IMR-90 (cell line): ENCODE measurements around the gene KCNH5. TPM values are rescaled to one million over a fixed set of nuclear protein-coding genes. Genes with fewer than 3 reads are reported as not detected.

Experiments
- ATAC-seq: fragments of 200-7000 bp; cut with Tn5 transposase; 2 replicates; pipeline ENCODE4 v1.9.1; 2020; ENCODE audit warnings: low read depth, mild to moderate bottlenecking, moderate library complexity
- BruUV-seq: library from RNA; stranded (reverse); fragments of 400-500 nt; replicated peaks from 2 replicates; lab custom pipeline; 2021; lab: Mats Ljungman, UMichigan
- CTCF ChIA-PET: fragments of 300-600 bp; formaldehyde crosslinking; extraction: SDS; loops from one replicate; lab custom pipeline; 2021; ENCODE audit warnings: antibody characterized with exemption; lab: Yijun Ruan, JAX
- POLR2A ChIA-PET: fragments of 300-600 bp; sonication (Branson Sonifier 250); formaldehyde crosslinking; loops from one replicate; lab custom pipeline; 2022; ENCODE audit warnings: antibody characterized with exemption; ENCODE audit not compliant: unreplicated experiment; lab: Charles Lee
- DNase-seq: peaks from one replicate; pipeline ENCODE4 v3.0.0; 2013
- H2AFZ ChIP-seq: replicated peaks from 2 replicates; pipeline ENCODE3; 2013; ENCODE audit warnings: low read length, mild to moderate bottlenecking; ENCODE audit not compliant: poor library complexity
- H2AK5ac ChIP-seq: 2 replicates; pipeline ENCODE4 v1.6.1; 2013; ENCODE audit warnings: low read depth, low read length, inconsistent platforms
- H2AK9ac ChIP-seq: replicated peaks from 2 replicates; pipeline ENCODE3; 2013; ENCODE audit warnings: mild to moderate bottlenecking, low read depth, low read length, moderate library complexity; ENCODE audit not compliant: poor library complexity
- H2BK120ac ChIP-seq: 2 replicates; pipeline ENCODE4 v1.6.1; 2013; ENCODE audit warnings: low read depth, low read length, inconsistent platforms
- H2BK15ac ChIP-seq: 3 replicates; pipeline ENCODE4 v1.6.1; 2013; ENCODE audit warnings: low read depth, low read length, inconsistent platforms
- H2BK20ac ChIP-seq: 2 replicates; pipeline ENCODE4 v1.6.1; 2013; ENCODE audit warnings: low read depth, mild to moderate bottlenecking, inconsistent platforms, low read length, moderate library complexity
- H2BK5ac ChIP-seq: 2 replicates; pipeline ENCODE4 v1.6.1; 2013; ENCODE audit warnings: mild to moderate bottlenecking, low read depth, low read length, inconsistent platforms; ENCODE audit not compliant: poor library complexity, severe bottlenecking
- H3K14ac ChIP-seq: replicated peaks from 2 replicates; pipeline ENCODE4 v1.6.1; 2013; ENCODE audit warnings: low read depth, low read length, inconsistent platforms
- H3K18ac ChIP-seq: 2 replicates; pipeline ENCODE4 v1.6.1; 2013; ENCODE audit warnings: low read depth, low read length, control low read depth
- H3K23ac ChIP-seq: 2 replicates; pipeline ENCODE4 v1.6.1; 2013; ENCODE audit warnings: low read depth, low read length, inconsistent platforms
- H3K27ac ChIP-seq: 2 replicates; pipeline ENCODE4 v1.5.1; 2013; ENCODE audit warnings: mild to moderate bottlenecking, control low read depth, low read length; ENCODE audit not compliant: insufficient read depth
- H3K27me3 ChIP-seq: 2 replicates; pipeline ENCODE4 v1.6.1; 2013; ENCODE audit warnings: low read length; ENCODE audit not compliant: control insufficient read depth, insufficient read depth
- H3K36me3 ChIP-seq: 2 replicates; pipeline ENCODE4 v1.6.1; 2013; ENCODE audit warnings: low read length, mixed read lengths; ENCODE audit not compliant: control insufficient read depth, insufficient read depth
- H3K4ac ChIP-seq: 2 replicates; pipeline ENCODE4 v1.6.1; 2013; ENCODE audit warnings: low read depth, low read length, inconsistent platforms
- H3K4me1 ChIP-seq: 2 replicates; pipeline ENCODE4 v1.6.1; 2013; ENCODE audit warnings: low read length, mixed read lengths; ENCODE audit not compliant: control insufficient read depth, insufficient read depth
- H3K4me2 ChIP-seq: 2 replicates; pipeline ENCODE4 v1.6.1; 2013; ENCODE audit warnings: low read depth, mild to moderate bottlenecking, control low read depth, low read length, moderate library complexity
- H3K4me3 ChIP-seq: 2 replicates; pipeline ENCODE4 v1.5.1; 2013; ENCODE audit warnings: low read depth, mild to moderate bottlenecking, control low read depth, low read length, moderate library complexity; ENCODE audit not compliant: insufficient read depth
- H3K56ac ChIP-seq: 2 replicates; pipeline ENCODE4 v1.6.1; 2013; ENCODE audit warnings: low read length, inconsistent platforms; ENCODE audit not compliant: insufficient read depth; ENCODE audit errors: extremely low read depth
- H3K79me1 ChIP-seq, 2 experiments: 2 replicates each; pipeline ENCODE4 v1.6.1; 2013; ENCODE audit warnings: low read length in 2 of 2, inconsistent platforms in 1 of 2, low read depth in 1 of 2
- H3K9ac ChIP-seq: 2 replicates; pipeline ENCODE4 v1.6.1; 2013; ENCODE audit warnings: low read depth, low read length, control low read depth
- H3K9me1 ChIP-seq: 2 replicates; pipeline ENCODE4 v1.6.1; 2013; ENCODE audit warnings: low read length, inconsistent platforms; ENCODE audit not compliant: insufficient read depth
- H3K9me3 ChIP-seq: 2 replicates; pipeline ENCODE4 v1.6.1; 2013; ENCODE audit warnings: low read length; ENCODE audit not compliant: control insufficient read depth, insufficient read depth
- H4K20me1 ChIP-seq: 2 replicates; pipeline ENCODE4 v1.6.1; 2013; ENCODE audit warnings: low read length, inconsistent platforms; ENCODE audit not compliant: insufficient read depth
- H4K5ac ChIP-seq: 2 replicates; pipeline ENCODE4 v1.6.1; 2013; ENCODE audit warnings: mild to moderate bottlenecking, low read depth, low read length, control low read depth
- H4K8ac ChIP-seq, 2 experiments: 2 replicates each; pipeline ENCODE4 v1.6.1; 2013; ENCODE audit warnings: low read depth in 2 of 2, low read length in 2 of 2, control low read depth in 1 of 2, inconsistent platforms in 1 of 2
- H4K91ac ChIP-seq: 2 replicates; pipeline ENCODE4 v1.6.1; 2013; ENCODE audit warnings: low read depth, low read length, inconsistent platforms; ENCODE audit not compliant: insufficient read depth
- CEBPB ChIP-seq: IDR thresholded peaks from 2 replicates; pipeline ENCODE4 v1.6.1; 2012; ENCODE audit warnings: low read depth, low read length, improper control_type of control experiment
- CTCF ChIP-seq: conservative IDR thresholded peaks from 2 replicates; pipeline ENCODE4 v1.5.1; 2012; ENCODE audit warnings: mild to moderate bottlenecking, low read depth, low read length, improper control_type of control experiment
- ELK1 ChIP-seq: fragments of 150-350 bp; IDR thresholded peaks from 2 replicates; pipeline ENCODE4 v1.6.1; 2016; ENCODE audit warnings: low read depth, mild to moderate bottlenecking, low read length, moderate library complexity, borderline replicate concordance
- MAZ ChIP-seq: IDR thresholded peaks from 2 replicates; pipeline ENCODE4 v1.6.1; 2012; ENCODE audit warnings: low read depth, mild to moderate bottlenecking, low read length, improper control_type of control experiment, moderate library complexity, borderline replicate concordance
- RAD21 ChIP-seq: IDR thresholded peaks from 2 replicates; pipeline ENCODE4 v1.6.1; 2012; ENCODE audit warnings: low read length, improper control_type of control experiment
- RCOR1 ChIP-seq: IDR thresholded peaks from 2 replicates; pipeline ENCODE4 v1.6.1; 2012; ENCODE audit warnings: mild to moderate bottlenecking, low read length, improper control_type of control experiment; ENCODE audit not compliant: insufficient replicate concordance
- RFX5 ChIP-seq: IDR thresholded peaks from 2 replicates; pipeline ENCODE4 v1.8.0; 2012; ENCODE audit warnings: low read depth, mild to moderate bottlenecking, low read length, moderate library complexity
- SMC3 ChIP-seq: fragments of 150-350 bp; IDR thresholded peaks from 2 replicates; pipeline ENCODE4 v1.6.1; 2016; ENCODE audit warnings: low read depth, mild to moderate bottlenecking, antibody characterized with exemption, low read length, moderate library complexity
- USF2 ChIP-seq: fragments of 150-350 bp; IDR thresholded peaks from 2 replicates; pipeline ENCODE4 v1.6.1; 2017; ENCODE audit warnings: mild to moderate bottlenecking, antibody characterized with exemption, low read length, low read depth
- WGBS, 2 experiments: methylation state at CpG; one replicate each; pipeline versions ENCODE4 v1.1.5 to v1.1.7; 2013; ENCODE audit warnings: missing lambda C conversion rate in 2 of 2; ENCODE audit not compliant: insufficient read length in 1 of 2; ENCODE audit errors: extremely low coverage in 2 of 2; 5-methylcytosine and 5-hydroxymethylcytosine counted together
- dilution Hi-C: fragments of 300-500 bp; cut with HindIII; formaldehyde crosslinking; loops from one replicate; pipeline ENCODE4 v1.14.3; 2018; ENCODE audit warnings: low sequenced_read_pairs; ENCODE audit not compliant: unreplicated experiment
- in situ Hi-C: fragments of 300-500 bp; cut with MboI; formaldehyde crosslinking; loops from 3 replicates; pipeline ENCODE4 v1.14.3; 2019; ENCODE audit warnings: low sequenced_read_pairs, inconsistent platforms, mixed read lengths
- intact Hi-C: fragments of 100-400 bp; cut with micrococcal nuclease; formaldehyde crosslinking; loops from 2 replicates; pipeline ENCODE4 v1.10.0; 2022
- polyA plus RNA-seq, 3 experiments: library from polyadenylated mRNA; depleted of rRNA; stranded (reverse); fragments of >200 nt; gene quantifications; 2 replicates each; pipeline ENCODE4 v1.2.3, GENCODE V29; 2012; ENCODE audit warnings: low replicate concordance in 1 of 3
- total RNA-seq: library from RNA; depleted of rRNA; stranded (reverse); fragments of >200 nt; gene quantifications from 2 replicates; pipeline ENCODE4 v1.2.3, GENCODE V29; 2012

Gene KCNH5
- total and polyA plus RNA-seq, 2 of the 4 experiments (the other 2 are of a cell fraction): under 0.01 to 0.03 TPM

- DNase-seq: peak; percentile 84
- ChIA-PET CTCF (no interaction called here), POLR2A (no interaction called here)
- H3K9me1 ChIP-seq: no peaks in the 10 kb centered on the region
- dilution Hi-C loops: no loop called here
- H3K27me3 ChIP-seq: peaks cover 7% of the 10 kb centered on the region
- no peak overlapping the region for H4K8ac ChIP-seq
- H3K4me3 ChIP-seq: no peak overlapping the region
- in situ Hi-C loops: loop anchor here (10.0 kb wide), 1 partner anchor 855 kb away; no protein-coding TSS in a partner anchor
- no peak overlapping the region for H2BK5ac ChIP-seq
- no CpG with 5 or more reads among the region's 3 CpGs for WGBS, 2 experiments
- no peak overlapping the region for H3K27ac ChIP-seq
- H3K14ac ChIP-seq: no peak overlapping the region
- H4K91ac ChIP-seq: no peak overlapping the region
- intact Hi-C loops: loop anchor here (1.0 to 2.0 kb wide), 2 partner anchors 237 to 861 kb away; no protein-coding TSS in a partner anchor
- ATAC-seq: peak; percentile 98
- TF ChIP-seq CEBPB: no peak
- no peak for TF ChIP-seq RFX5
- no peak for TF ChIP-seq RCOR1
- TF ChIP-seq CTCF: peak; percentile 47
- no peak for TF ChIP-seq ELK1
- TF ChIP-seq USF2: no peak
- TF ChIP-seq SMC3: peak; percentile 58
- peak; percentile 62 for TF ChIP-seq RAD21
- TF ChIP-seq MAZ: no peak
- H3K18ac ChIP-seq: no peak overlapping the region
- no peak overlapping the region for H3K23ac ChIP-seq
- H3K79me1 ChIP-seq: no peaks in the 10 kb centered on the region
- H3K4ac ChIP-seq: no peak overlapping the region
- no peak overlapping the region for H3K4me2 ChIP-seq
- H2AK9ac ChIP-seq: no peak overlapping the region
- H3K56ac ChIP-seq: no peak overlapping the region
- no peaks in the 10 kb centered on the region for H4K20me1 ChIP-seq
- BruUV-seq: no TSS peak
- no peak overlapping the region for H2BK20ac ChIP-seq
- H2BK15ac ChIP-seq: no peak overlapping the region
- H3K9me3 ChIP-seq: no peaks in the 10 kb centered on the region
- no peak overlapping the region for H2AFZ ChIP-seq
- H2AK5ac ChIP-seq: no peak overlapping the region
- H2BK120ac ChIP-seq: no peak overlapping the region
- no peaks in the 10 kb centered on the region for H3K36me3 ChIP-seq
- H4K5ac ChIP-seq: no peak overlapping the region
- no peaks in the 10 kb centered on the region for H3K4me1 ChIP-seq
- H3K9ac ChIP-seq: no peak overlapping the region
Measured at GRCh38 chr14:63039866-63040265, 5.4 kb downstream of the KCNH5 start.
